ENCODE measurements around the gene TET3.

TET3 gene

DNA sequence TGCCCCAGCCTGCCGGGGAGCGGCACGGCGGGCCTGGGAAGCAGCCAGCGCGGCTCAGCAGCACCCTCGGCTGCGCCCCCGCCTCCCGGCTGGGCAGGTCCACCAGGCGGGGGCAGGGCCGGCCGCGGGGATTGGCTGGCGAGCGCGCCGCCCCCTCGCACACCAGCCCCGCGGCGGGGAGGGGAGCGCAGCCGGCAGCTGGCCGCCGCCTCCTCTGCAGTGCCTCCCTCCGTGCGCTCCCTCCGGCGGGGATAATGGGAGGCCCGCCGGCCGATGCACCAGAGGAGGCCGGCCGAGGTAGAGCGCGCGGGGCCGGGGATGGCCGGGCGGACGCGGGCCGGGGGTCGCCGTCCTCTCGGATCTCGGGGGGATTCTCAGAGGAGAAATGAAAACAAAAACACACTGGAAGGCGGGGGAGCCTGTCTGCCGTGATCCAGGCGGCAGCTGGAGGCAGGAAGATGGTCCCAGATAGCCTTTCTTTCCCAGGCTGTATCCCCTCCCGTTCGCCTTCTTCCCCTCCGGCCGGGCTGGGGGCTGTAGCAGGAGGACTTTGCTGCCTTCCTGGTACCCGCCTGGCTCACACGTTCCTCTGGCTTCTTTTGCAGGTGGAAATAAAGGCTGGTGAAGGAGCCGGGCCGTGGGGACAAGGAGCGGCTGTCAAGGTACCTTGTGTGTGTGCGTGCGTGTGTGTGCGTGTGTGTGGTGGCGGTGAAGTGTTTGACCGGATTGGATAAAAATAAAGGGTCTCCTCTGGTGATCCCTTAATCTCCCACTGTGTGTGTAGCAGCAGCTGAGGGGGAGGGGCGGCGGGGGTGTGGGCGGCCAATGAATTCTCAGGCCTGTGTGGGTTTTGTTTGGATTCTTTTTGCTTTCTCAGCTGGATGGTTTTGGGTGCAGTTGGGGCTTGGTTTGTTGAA, 18.1 kb downstream of the TET3 start:
- intact Hi-C loops (cut with DNase I), result loop anchor here (5.0 kb wide), 3 partner anchors 50 to 145 kb away; partner anchors contain the start of gene BOLA3

DNA sequence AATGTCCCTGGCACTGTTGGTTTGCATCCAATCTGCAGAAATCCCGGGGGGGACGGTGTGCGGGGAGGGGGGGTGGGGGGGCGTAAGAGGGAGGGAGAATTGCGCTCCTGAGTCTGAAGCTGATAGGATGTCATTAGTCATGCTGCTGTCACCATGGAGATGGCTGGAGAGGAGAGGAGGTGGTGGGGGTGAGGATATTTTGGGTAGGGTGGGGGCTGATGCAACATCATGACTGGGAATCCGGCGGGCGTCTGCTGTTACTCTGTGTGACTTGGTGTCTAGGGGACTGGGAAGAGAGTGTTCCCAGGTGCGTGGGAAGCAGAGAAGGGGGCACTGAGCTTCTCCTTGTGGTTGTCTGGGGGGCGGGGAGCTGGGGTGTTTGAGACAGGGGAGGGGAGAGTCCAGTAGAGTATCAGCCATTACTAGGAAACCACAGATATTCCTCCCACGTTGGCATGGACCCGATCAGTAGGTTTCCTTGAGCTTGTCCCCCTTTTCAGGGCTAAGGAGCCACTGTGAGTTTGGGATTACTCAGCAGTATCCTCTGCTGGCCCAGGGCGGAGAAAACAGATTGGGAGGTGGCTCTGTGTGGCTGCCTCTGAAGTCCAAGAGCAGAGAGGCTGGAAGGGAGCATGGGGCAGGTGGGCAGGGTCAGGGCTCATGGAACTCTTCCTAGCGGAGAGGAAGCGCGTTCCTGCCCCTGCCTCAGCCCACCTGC, 18.9 kb downstream of the TET3 start:
- DNase-seq, result peak in 7 of 10 donors; percentile 63 to 94 (median 73)
- intact Hi-C loops (cut with DNase I), result loop anchor here (5.0 kb wide), 3 partner anchors 49 to 144 kb away; partner anchors contain the start of gene BOLA3

More for the DNA sequence above, 18.1 kb downstream of the TET3 start:
- DNase-seq, result peak; percentile 76 to 99 (median 88)

DNA sequence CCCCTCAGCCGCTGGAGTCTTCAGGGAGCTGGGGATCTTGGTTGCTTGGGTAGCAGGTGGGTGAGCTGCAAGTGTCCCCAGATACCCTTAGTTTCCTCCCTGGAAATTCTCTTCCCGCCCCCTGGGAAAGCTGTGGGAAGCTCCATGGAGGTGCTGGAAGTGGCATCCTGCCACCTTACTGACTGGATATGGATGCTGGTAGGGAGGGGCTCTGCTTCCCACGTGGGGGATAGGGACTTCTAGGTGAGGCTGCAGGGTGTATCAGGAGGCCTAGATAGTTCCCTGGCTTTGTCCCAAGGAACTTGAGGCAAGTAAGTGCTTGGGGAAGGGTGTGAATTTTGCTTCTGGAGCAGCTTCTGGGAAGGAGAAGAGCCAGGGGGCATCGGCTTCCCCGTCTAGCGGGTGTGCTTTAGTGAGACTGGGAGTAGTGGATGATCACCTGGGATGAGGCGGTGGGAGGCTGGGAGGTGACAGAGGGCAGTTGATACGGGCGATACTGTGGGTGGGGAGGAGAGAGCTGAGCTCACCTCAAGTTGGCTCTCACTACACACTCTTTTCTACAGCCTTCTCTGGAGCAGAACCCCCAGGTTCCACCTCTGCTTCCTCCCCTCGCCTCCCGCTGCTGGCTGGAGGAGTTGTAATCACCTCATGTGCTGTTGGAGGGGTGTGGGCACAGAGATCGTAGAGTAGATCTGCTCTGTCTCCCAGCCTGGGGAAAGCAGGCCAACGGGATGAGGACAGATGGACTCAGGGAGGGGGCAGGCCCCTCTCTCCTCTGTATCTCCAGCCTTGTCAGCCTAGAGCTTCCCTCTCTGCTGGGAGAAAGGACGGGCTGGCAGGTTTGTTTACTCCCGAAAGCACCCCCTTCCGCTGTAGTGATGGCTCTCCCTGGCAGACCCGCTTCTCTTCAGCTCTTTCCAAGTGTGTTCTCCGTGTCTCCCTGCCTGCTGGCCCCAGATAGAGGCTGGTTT, 19.8 kb downstream of the TET3 start:
- intact Hi-C loops (cut with DNase I), result loop anchor here (5.0 kb wide), 3 partner anchors 48 to 143 kb away; partner anchors contain the start of gene BOLA3
- DNase-seq, result peak in 1 of 10 donors; percentile 85

DNA sequence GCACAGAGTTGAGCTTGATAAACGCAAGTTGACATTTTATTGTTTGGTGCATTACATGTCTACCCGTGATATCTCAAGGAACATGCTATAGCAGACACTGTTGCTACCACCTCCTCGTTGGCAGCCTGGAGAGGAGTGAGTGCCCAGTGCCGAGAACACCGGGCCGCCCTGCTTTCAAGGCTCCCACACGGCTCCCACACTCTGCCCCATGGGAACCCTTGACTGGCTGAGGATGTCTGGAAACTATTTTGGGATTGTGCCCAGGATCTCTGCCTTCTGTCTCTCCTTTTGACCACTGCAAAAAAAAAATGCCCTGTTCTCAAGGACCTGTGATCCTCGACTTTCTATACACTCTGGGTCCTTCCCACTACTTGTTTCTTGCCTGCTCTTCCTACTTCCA, 21.1 kb downstream of the TET3 start:
- intact Hi-C loops (cut with DNase I), result no loop called here
- peak in 1 of 10 donors; percentile 86 for DNase-seq

DNA sequence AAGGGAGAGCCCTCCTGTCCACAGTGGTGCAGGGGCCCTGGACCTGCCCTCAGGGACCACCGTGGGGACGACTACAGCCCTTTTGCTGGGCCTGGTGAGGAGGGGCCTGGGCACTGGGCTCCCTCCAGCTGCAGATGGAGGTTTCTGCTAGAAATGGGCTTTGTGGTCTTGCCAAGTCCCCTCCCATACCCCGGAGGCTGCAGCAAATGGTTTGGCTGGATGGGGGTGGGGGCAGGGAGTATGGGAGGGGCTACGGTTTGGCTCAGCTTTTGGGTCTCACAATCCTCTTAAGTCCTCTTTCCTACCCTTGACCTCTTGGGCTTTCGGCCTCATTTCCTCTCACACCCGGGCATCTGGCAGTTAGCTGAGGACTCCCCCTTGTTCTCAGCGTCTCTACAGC, 21.7 kb downstream of the TET3 start:
- intact Hi-C loops (cut with DNase I), result no loop called here
- peak in 2 of 10 donors; percentile 51 to 88 for DNase-seq

DNA sequence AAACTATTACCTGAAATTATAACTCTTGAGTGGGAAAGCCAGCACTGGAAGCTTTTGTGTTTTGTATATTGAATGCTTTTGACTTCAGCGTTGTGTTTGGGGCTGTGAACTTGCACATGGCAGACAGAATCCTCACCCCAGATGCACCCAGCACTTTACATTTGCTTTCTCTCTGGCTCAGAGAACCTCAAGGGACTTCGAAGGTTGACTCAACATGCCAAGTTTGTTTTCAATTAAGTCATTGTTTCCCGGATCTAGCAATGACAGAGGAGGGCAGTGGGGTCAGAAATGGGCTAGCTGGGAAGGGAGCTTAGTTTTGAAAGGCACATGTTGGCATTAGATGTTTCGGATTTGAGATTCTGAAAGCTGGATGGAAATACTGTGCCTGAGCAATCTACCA, 22.4 kb downstream of the TET3 start:
- intact Hi-C loops (cut with DNase I), result no loop called here
- DNase-seq, result no peak

DNA sequence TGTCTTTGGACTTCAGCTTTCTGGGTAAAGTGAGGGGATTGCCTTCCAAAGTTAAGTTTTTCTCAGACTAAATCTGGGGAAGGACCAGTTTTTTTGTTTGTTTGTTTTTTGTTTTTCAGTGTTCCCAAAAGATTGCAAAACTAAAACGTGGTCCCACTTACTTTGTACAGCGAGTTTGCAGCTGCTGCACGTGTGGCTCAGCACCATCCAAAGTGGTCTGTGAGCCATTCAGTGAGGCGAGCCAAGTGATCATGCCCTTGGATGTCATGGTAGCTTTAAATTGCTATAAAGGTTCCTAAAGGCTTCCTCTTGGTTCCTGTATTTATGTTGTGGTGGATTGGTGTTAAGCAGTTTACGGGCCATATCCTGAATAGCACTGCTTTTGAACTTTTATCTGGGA, 23.0 kb downstream of the TET3 start:
- intact Hi-C loops (cut with DNase I), result no loop called here
- DNase-seq, result no peak

DNA sequence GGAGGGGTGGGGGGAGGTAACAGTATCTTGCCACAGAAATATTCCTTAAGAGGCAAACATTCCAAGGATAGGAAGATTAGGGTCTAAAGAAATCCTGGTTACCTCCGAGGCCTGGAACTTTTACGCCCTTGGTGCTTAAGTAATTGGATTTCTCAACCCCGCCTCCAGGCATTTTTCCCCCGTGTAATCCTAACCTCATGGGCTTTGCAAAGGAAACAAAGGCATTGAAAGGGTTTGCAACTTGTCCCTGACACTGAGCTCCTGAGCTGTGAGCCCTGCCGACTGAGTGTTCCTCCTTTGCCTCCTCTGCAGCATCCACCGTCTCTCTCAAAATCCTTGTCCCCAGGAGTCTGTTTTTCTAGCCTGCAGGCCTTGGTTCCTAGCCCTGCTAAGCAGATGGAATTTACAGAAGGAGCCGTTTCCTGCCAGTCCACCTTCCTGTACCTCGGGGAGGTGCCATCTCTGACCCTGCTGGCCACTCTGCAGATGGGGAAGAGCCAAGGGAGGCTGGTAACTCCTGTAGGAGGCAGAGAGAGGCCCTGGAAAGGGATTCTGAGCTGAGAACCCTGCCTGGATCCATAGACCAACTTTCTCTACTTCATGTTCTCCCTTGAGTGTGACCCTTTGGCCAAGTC, 24.2 kb downstream of the TET3 start:
- no peak for DNase-seq
- intact Hi-C loops (cut with DNase I), result no loop called here

DNA sequence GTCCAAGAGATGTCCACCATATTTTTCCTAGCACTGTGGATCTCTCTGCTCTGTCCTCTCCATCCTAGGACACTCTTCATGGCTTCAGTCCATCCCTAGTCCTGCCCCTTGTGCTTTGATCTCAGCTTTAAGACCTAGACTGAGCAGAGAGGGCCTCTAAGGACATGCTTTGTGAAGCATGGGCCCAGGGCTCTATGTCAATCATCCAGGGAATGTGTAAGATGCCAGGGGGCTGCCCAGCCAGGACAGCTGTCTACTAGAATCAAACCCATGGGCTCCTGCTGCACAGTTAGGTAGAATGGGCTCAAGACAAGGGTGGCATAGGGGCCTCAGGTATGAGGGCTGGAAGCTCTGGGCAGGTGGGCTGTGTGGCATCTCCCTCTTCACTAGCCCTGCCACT, 24.9 kb downstream of the TET3 start:
- intact Hi-C loops (cut with DNase I), result no loop called here
- DNase-seq, result no peak

DNA sequence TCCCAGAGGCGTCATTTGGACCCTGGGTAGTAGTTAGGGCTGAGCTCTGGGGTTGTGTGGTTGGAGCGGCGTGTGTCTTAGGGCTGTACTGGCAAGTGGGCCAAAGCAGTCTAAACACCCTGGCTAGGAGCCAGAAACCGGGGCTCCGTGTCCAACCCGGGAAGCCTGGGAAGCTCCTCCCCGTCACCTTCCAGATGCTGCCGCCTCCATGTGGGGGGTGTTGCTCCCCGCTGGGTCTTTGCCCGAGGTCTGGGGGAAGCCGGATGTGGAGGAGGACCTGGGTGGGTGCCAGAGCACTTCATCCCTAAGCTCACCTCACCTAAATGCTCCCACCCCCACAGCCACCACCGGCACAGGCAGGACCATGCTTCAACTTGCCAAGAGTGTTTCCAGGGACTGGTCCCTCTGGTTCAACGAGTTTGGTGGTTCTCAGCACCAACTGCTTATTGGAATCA, 25.4 kb downstream of the TET3 start:
- intact Hi-C loops (cut with DNase I), result no loop called here
- no peak for DNase-seq

DNA sequence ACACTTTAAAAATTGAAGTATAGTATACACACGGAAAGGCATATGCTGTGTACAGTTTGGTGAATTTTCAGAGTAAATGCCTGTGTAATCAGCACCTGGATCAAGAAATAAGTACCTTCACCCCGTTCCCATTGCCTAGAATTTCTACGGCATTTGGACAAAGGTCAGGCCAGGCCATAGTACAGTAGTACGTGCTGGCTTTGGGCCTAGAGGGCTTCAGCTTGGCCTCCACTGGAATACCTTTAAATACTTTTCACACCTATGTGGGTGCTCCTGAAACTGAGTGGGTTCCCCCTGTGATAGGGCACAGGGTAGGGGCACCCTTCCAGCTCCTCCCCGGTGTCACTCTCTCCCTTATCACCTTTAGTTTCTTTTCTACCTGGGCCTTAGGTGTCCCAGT, 26.5 kb downstream of the TET3 start:
- DNase-seq, result no peak
- intact Hi-C loops (cut with DNase I), result no loop called here

DNA sequence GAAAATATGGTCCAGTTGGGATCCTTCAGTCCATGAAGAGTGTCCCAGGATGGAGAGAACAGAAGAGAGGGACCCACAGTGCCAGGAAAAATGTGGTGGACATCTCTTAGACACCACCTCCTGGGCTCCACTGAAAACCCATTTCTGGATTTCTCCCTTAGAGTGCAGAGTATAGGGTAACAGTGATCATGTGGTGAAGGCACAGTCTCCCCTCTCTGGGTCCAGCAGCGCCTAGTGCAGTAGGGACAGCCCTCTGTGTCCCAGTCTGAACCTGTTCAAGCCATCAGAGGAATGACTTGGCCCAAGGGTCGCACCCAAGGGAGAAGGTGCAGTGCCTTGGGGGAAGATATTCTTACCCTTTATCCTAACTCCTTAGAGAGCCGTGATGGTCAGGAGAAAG, 30.1 kb downstream of the TET3 start:
- no peak for DNase-seq
- intact Hi-C loops (cut with DNase I), result no loop called here

DNA sequence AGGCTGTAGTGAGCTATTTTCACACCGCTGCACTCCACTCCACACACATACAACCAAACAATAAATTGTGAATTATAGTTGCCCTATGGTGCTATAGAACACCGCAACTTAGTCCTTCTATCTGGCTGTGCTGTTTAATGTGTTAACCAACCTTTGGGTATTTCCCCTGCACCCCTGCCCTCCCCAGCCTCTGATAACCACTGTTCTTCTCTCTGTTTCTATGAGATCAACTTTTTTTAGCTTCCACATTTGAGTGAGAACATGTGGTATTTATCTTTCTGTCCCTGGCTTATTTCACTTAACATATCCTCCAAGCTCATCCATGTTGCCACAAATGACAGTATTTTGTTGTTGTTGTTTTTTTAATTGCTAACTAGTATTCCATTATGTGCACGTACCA, 32.5 kb downstream of the TET3 start:
- intact Hi-C loops (cut with DNase I), result no loop called here
- no peak for DNase-seq

DNA sequence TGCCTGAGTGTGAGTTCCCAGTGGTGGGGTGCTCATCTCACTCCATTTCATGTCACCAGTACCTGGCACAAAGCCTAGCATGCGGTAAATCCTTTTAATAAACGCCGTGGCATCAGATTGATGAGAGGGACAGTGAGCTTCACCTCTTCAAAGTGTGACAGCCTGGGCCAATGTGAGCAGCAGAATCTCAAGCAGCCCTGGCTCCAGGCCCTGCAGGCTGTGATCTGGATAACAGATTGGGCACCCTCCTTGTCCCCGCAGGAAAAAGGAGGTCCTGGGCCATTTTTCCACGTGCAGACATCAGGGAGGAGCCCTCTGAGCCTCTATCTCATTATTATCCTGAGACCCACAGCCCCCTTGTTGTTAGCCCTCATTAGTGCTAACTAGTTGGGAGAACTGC, 34.8 kb downstream of the TET3 start:
- intact Hi-C loops (cut with DNase I), result no loop called here
- DNase-seq, result no peak

DNA sequence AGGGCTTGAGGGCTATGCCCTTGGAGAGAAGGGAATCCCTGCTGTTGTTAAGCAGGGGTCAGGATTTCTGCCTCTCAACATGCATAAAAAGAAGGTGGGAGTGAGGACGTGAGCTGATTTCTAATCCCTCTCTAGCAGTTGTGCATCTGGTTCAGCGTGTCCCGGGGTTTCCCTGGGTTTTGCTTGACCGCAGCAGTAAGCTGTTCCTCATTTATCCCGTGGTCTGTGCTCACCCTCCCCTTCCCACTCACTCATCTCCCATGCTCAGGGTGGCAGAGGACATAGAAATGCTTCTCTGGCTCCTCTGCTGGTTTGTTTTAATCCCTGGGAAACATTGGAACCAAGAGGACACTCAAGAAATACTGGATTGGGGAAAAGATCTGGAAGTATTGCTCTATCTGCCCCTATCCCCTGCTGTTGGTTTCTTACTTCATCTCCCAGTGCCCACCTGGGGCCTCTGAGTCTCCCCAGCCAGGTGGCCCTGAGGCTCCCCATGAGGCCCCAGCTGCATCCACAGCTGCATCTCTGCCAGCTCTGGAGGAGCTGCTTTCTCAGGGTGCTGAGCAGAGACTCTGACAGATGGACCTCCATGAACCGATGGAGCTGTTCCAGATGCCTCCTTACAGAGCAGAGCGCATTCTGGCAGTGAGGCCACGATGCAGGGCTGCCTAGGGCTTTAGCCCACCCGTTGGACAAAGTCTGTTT, 36.1 kb downstream of the TET3 start:
- intact Hi-C loops (cut with DNase I), result no loop called here
- peak in 1 of 10 donors; percentile 87 for DNase-seq

DNA sequence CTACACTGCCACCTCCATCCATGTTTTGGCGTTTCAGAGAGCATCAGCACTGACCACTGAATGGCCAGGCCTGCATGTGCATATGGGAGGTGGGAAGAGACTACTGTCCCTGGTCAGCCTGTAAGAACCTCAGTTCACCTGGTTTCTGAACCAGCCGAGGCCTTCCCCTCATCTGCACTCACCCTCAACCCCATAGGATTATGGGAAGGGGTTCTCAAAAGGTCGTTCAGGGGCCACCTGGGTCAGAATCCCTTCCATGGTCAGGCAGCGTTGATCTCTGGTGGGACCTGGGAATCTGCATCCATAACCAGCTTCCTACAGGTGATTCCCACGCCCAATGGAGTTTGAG, 36.7 kb downstream of the TET3 start:
- intact Hi-C loops (cut with DNase I), result no loop called here
- no peak for DNase-seq

DNA sequence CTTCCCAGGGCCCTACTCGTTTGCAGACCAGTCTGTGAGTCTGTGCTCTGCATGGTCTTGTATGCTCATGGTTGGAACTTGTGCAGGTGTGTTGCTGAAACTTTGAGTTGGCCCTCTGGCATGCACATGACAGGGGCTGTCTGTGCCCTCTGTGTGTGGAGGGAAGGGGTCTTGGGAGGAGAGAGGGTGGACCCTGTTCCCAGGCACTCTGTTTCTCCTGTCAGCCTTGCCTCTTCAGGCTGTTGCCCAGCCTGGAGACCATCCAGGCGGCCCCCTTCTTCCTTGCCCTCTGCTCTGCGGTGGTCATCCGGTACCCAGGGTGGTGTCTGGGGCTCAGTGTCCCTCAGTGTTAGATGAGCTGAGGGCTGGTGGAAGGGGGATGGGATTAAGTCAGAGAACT, 39.5 kb downstream of the TET3 start:
- DNase-seq, result no peak
- intact Hi-C loops (cut with DNase I), result no loop called here

DNA sequence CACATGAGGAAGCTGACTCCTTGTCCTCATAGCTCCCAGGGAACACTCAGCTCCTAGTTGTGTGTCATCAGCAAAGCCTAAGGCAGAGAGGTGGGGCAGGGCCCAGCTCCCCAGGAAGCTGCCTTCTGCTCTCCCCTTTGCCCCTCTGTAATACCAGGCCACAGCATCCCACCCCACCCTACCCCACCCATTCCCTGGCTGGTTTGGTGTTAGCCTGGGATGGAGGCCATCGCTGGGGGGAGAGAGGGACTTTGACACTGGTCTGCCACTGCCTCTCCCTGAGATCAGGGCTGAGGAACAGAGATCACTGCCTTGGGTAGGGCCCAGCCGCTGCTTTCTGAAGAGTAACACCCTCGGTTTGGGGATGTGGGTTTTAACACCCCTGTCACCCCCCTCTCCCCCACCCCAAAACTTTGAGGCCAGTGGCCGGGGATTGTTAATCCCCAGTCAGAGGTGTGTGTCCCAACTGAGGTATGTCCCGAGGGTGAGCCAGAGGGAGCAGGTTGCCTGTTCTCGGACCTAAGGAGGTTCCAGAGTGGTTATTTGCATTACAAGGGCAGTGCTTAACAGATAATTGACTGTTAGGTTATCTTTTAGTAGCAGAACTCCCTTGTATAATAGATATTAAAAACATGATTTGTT, 41.4 kb downstream of the TET3 start:
- intact Hi-C loops (cut with DNase I), result no loop called here
- no peak for DNase-seq

Measured in posterior cingulate gyrus (tissue), 11 donors.